ENCODE measurements around the gene VPS36.
"Not testable (repeated sequence)": the region's sequence is repeated elsewhere in the genome, so short reads cannot be mapped to it uniquely, and the experiment has no call there.

The VPS36 gene

GRCh38 chr13:52412128-52412527 is 38.3 kb downstream of the VPS36 start:
- no peaks in the 10 kb centered on the region for H3K79me1 ChIP-seq (ENCODE audit: low read length)
- H2BK5ac ChIP-seq (ENCODE audit: low read length): no peak overlapping the region
- peaks cover 1% of the 10 kb centered on the region for H3K36me3 ChIP-seq (ENCODE audit: control insufficient read depth, insufficient read depth, low read length)
- no peak overlapping the region for H2AK5ac ChIP-seq (ENCODE audit: low read length)
- H4K8ac ChIP-seq (ENCODE audit: low read depth, low read length): no peak overlapping the region
- H3K18ac ChIP-seq (ENCODE audit: low read length): no peak overlapping the region
- H3K23ac ChIP-seq (ENCODE audit: low read length): no peak overlapping the region
- DNase-seq: no peak
- no peak overlapping the region for H2BK15ac ChIP-seq (replicated peaks; ENCODE audit: low read depth)
- no peak overlapping the region for H4K5ac ChIP-seq (ENCODE audit: low read length)
- H3K27ac ChIP-seq (ENCODE audit: low read depth, low read length): no peak overlapping the region
- H2BK120ac ChIP-seq (ENCODE audit: low read depth, low read length): no peak overlapping the region
- no peak overlapping the region for H3K9ac ChIP-seq (ENCODE audit: low read length)
- WGBS (ENCODE audit: extremely low coverage, insufficient coverage, low lambda C conversion rate): no CpG with 5 or more reads among the region's 1 CpG
- H3K27me3 ChIP-seq (ENCODE audit: insufficient read depth, low read length, poor library complexity): no peaks in the 10 kb centered on the region
- no peaks in the 10 kb centered on the region for H3K79me2 ChIP-seq (ENCODE audit: control insufficient read depth, insufficient read depth, low read length)
- H3K56ac ChIP-seq (ENCODE audit: low read length): no peak overlapping the region
- H3K4me3 ChIP-seq (ENCODE audit: low read length): no peak overlapping the region
- H3K4me1 ChIP-seq (ENCODE audit: control insufficient read depth, low read depth, low read length): no peaks in the 10 kb centered on the region
- no peak overlapping the region for H3K4me2 ChIP-seq (ENCODE audit: low read length)
- H3K4ac ChIP-seq (ENCODE audit: low read depth, low read length): no peak overlapping the region

GRCh38 chr13:52411629-52412028 is 38.8 kb downstream of the VPS36 start:
- Histone ChIP-seq H3K79me2 (ENCODE audit: control insufficient read depth, insufficient read depth, low read length) (no peaks in the 10 kb centered on the region), H2AK5ac (ENCODE audit: low read length) (no peak overlapping the region), H3K4me3 (ENCODE audit: low read length) (no peak overlapping the region), H4K5ac (ENCODE audit: low read length) (no peak overlapping the region), H3K27me3 (ENCODE audit: insufficient read depth, low read length, poor library complexity) (no peaks in the 10 kb centered on the region), H3K23ac (ENCODE audit: low read length) (no peak overlapping the region), H3K4me2 (ENCODE audit: low read length) (no peak overlapping the region), H3K4me1 (ENCODE audit: control insufficient read depth, low read depth, low read length) (no peaks in the 10 kb centered on the region), H2BK120ac (ENCODE audit: low read depth, low read length) (no peak overlapping the region), H3K27ac (ENCODE audit: low read depth, low read length) (no peak overlapping the region), H3K4ac (ENCODE audit: low read depth, low read length) (no peak overlapping the region), H4K8ac (ENCODE audit: low read depth, low read length) (no peak overlapping the region), H2BK15ac (replicated peaks; ENCODE audit: low read depth) (no peak overlapping the region), H3K56ac (ENCODE audit: low read length) (no peak overlapping the region), H3K9ac (ENCODE audit: low read length) (no peak overlapping the region), H3K79me1 (ENCODE audit: low read length) (no peaks in the 10 kb centered on the region), H3K18ac (ENCODE audit: low read length) (no peak overlapping the region), H2BK5ac (ENCODE audit: low read length) (no peak overlapping the region), H3K36me3 (ENCODE audit: control insufficient read depth, insufficient read depth, low read length) (peaks cover 1% of the 10 kb centered on the region)
- no CpG with 5 or more reads among the region's 4 CpGs for WGBS (ENCODE audit: extremely low coverage, insufficient coverage, low lambda C conversion rate)
- DNase-seq: no peak

GRCh38 chr13:52408071-52408658 is 42.3 kb downstream of the VPS36 start:
- H3K9ac ChIP-seq (ENCODE audit: low read length); H3K27me3 ChIP-seq (ENCODE audit: insufficient read depth, low read length, poor library complexity); H3K4ac ChIP-seq (ENCODE audit: low read depth, low read length); H3K79me1 ChIP-seq (ENCODE audit: low read length); DNase-seq; H3K36me3 ChIP-seq (ENCODE audit: control insufficient read depth, insufficient read depth, low read length); H2BK15ac ChIP-seq (replicated peaks; ENCODE audit: low read depth); H3K4me2 ChIP-seq (ENCODE audit: low read length); H3K23ac ChIP-seq (ENCODE audit: low read length); H4K8ac ChIP-seq (ENCODE audit: low read depth, low read length); H2AK5ac ChIP-seq (ENCODE audit: low read length); H4K5ac ChIP-seq (ENCODE audit: low read length); H3K56ac ChIP-seq (ENCODE audit: low read length); H3K18ac ChIP-seq (ENCODE audit: low read length); H2BK5ac ChIP-seq (ENCODE audit: low read length); H3K4me1 ChIP-seq (ENCODE audit: control insufficient read depth, low read depth, low read length); H3K4me3 ChIP-seq (ENCODE audit: low read length); H3K27ac ChIP-seq (ENCODE audit: low read depth, low read length); H2BK120ac ChIP-seq (ENCODE audit: low read depth, low read length); H3K79me2 ChIP-seq (ENCODE audit: control insufficient read depth, insufficient read depth, low read length): not testable (repeated sequence)
- no CpG with 5 or more reads among the region's 33 CpGs for WGBS (ENCODE audit: extremely low coverage, insufficient coverage, low lambda C conversion rate)

- H3K56ac ChIP-seq (ENCODE audit: low read length); H3K4ac ChIP-seq (ENCODE audit: low read depth, low read length); H3K9ac ChIP-seq (ENCODE audit: low read length); H2BK15ac ChIP-seq (replicated peaks; ENCODE audit: low read depth); H3K23ac ChIP-seq (ENCODE audit: low read length); H2BK5ac ChIP-seq (ENCODE audit: low read length); DNase-seq; H3K4me1 ChIP-seq (ENCODE audit: control insufficient read depth, low read depth, low read length); H2AK5ac ChIP-seq (ENCODE audit: low read length); H3K18ac ChIP-seq (ENCODE audit: low read length); H3K4me3 ChIP-seq (ENCODE audit: low read length); H3K36me3 ChIP-seq (ENCODE audit: control insufficient read depth, insufficient read depth, low read length); H3K27ac ChIP-seq (ENCODE audit: low read depth, low read length); H3K27me3 ChIP-seq (ENCODE audit: insufficient read depth, low read length, poor library complexity); H3K79me1 ChIP-seq (ENCODE audit: low read length); H2BK120ac ChIP-seq (ENCODE audit: low read depth, low read length); H3K79me2 ChIP-seq (ENCODE audit: control insufficient read depth, insufficient read depth, low read length); H3K4me2 ChIP-seq (ENCODE audit: low read length); H4K5ac ChIP-seq (ENCODE audit: low read length); H4K8ac ChIP-seq (ENCODE audit: low read depth, low read length): not testable (repeated sequence)
- no CpG with 5 or more reads among the region's 12 CpGs for WGBS (ENCODE audit: extremely low coverage, insufficient coverage, low lambda C conversion rate)
Observed at GRCh38 chr13:52407436-52407835, 43.0 kb downstream of the VPS36 start.

GRCh38 chr13:52406629-52407028 is 43.8 kb downstream of the VPS36 start:
- Histone ChIP-seq H3K18ac (ENCODE audit: low read length) (no peak overlapping the region), H3K4me3 (ENCODE audit: low read length) (no peak overlapping the region), H3K23ac (ENCODE audit: low read length) (no peak overlapping the region), H3K9ac (ENCODE audit: low read length) (no peak overlapping the region), H3K36me3 (ENCODE audit: control insufficient read depth, insufficient read depth, low read length) (no peaks in the 10 kb centered on the region), H3K79me1 (ENCODE audit: low read length) (no peaks in the 10 kb centered on the region), H2BK120ac (ENCODE audit: low read depth, low read length) (no peak overlapping the region), H3K27me3 (ENCODE audit: insufficient read depth, low read length, poor library complexity) (peaks cover 4% of the 10 kb centered on the region), H3K4me1 (ENCODE audit: control insufficient read depth, low read depth, low read length) (no peaks in the 10 kb centered on the region), H2BK5ac (ENCODE audit: low read length) (no peak overlapping the region), H4K8ac (ENCODE audit: low read depth, low read length) (no peak overlapping the region), H4K5ac (ENCODE audit: low read length) (no peak overlapping the region), H3K79me2 (ENCODE audit: control insufficient read depth, insufficient read depth, low read length) (no peaks in the 10 kb centered on the region), H2BK15ac (replicated peaks; ENCODE audit: low read depth) (no peak overlapping the region), H3K4ac (ENCODE audit: low read depth, low read length) (no peak overlapping the region), H2AK5ac (ENCODE audit: low read length) (no peak overlapping the region), H3K27ac (ENCODE audit: low read depth, low read length) (no peak overlapping the region), H3K56ac (ENCODE audit: low read length) (no peak overlapping the region), H3K4me2 (ENCODE audit: low read length) (no peak overlapping the region)
- DNase-seq: no peak
- WGBS (ENCODE audit: extremely low coverage, insufficient coverage, low lambda C conversion rate): no CpG with 5 or more reads among the region's 4 CpGs
